GM23248 (cell line): ENCODE measurements around the gene MAP3K1.

Experiments used
- EZH2 ChIP-seq: fragments of 200-600 bp; sonication (generic); IDR thresholded peaks from 2 replicates; pipeline ENCODE4 v1.6.1; 2018; ENCODE audit warnings: antibody characterized with exemption, mild to moderate bottlenecking; ENCODE audit not compliant: insufficient read depth, poor library complexity, severe bottlenecking
- EZH2phosphoT487 ChIP-seq: fragments of 200-600 bp; sonication (generic); IDR thresholded peaks from 2 replicates; pipeline ENCODE4 v1.6.1; 2018; ENCODE audit warnings: antibody characterized with exemption, moderate library complexity, mild to moderate bottlenecking, low read depth; ENCODE audit not compliant: insufficient read depth

DNA sequence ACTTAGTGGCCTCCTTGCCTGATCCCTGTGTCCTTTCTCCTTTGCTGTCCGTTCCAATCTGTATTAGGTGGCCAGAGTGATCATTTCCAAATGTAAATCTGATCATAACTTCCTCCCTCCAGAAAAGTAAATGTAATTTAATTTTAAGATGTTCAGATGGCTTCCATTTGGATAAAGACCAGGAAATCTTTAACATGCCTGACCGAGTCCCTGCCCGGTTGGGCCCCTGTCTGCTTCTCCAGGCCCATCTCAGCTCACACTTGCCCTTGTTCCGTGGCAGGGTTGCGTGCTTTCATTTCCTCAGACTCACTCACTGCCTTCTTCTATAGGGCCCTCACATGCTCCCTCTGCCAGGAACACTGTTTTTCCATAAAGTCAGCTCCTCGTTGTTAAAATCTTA is 7.6 kb downstream of the MAP3K1 start:
- TF ChIP-seq EZH2phosphoT487 (no peak), EZH2 (no peak)
